Natural killer cell (primary cell): ENCODE results near the gene RARRES1. TPM values are rescaled to one million over a fixed set of nuclear protein-coding genes. Genes with fewer than 3 reads are reported as not detected.

Experiments
- ATAC-seq, 3 donors: fragments of 150-1000 bp in 2 of 3; fragments of 200-7000 bp in 1 of 3; cut with Tn5 transposase; 1 replicate in 1 of 3; 2 replicates in 2 of 3; pipeline ENCODE4 v1.10.0; 2021; ENCODE audit warnings: mild to moderate bottlenecking in 2 of 3, moderate library complexity in 2 of 3
- DNase-seq, 2 donors: peaks; one replicate each; pipeline versions ENCODE4 v3.0.0 to v3.0.0-alpha.2; 2013 to 2021; ENCODE audit warnings: mixed read lengths in 1 of 2
- H3K27ac ChIP-seq: one replicate; pipeline ENCODE4 v1.5.1; 2013; ENCODE audit warnings: mild to moderate bottlenecking, low read length
- H3K27me3 ChIP-seq: one replicate; pipeline ENCODE4 v1.6.1; 2013; ENCODE audit warnings: low read length; ENCODE audit not compliant: control insufficient read depth, insufficient read depth
- H3K36me3 ChIP-seq: one replicate; pipeline ENCODE4 v1.6.1; 2013; ENCODE audit warnings: low read length; ENCODE audit not compliant: control insufficient read depth, insufficient read depth
- H3K4me1 ChIP-seq: one replicate; pipeline ENCODE4 v1.6.1; 2013; ENCODE audit warnings: low read length; ENCODE audit not compliant: control insufficient read depth, insufficient read depth
- H3K4me3 ChIP-seq: one replicate; pipeline ENCODE4 v1.5.1; 2013; ENCODE audit warnings: low read length
- H3K9me3 ChIP-seq: one replicate; pipeline ENCODE4 v1.6.1; 2013; ENCODE audit warnings: low read length; ENCODE audit not compliant: control insufficient read depth, insufficient read depth
- H3K27ac Mint-ChIP-seq, 2 donors: one replicate each; pipeline ENCODE4 v1.8.0; 2022; ENCODE audit warnings: mild to moderate bottlenecking in 2 of 2, mixed read lengths in 2 of 2, moderate library complexity in 1 of 2
- H3K27me3 Mint-ChIP-seq, 2 donors: one replicate each; pipeline ENCODE4 v1.8.0; 2022; ENCODE audit warnings: low read depth in 2 of 2, mixed read lengths in 2 of 2
- H3K36me3 Mint-ChIP-seq: one replicate; pipeline ENCODE4 v1.8.0; 2022; ENCODE audit warnings: mixed read lengths
- H3K4me1 Mint-ChIP-seq, 2 donors: one replicate each; pipeline ENCODE4 v1.8.0; 2022; ENCODE audit warnings: mixed read lengths in 2 of 2
- H3K4me3 Mint-ChIP-seq: one replicate; pipeline ENCODE4 v1.8.0; 2022; ENCODE audit warnings: mild to moderate bottlenecking, moderate library complexity, mixed read lengths
- H3K9me3 Mint-ChIP-seq, 2 donors: one replicate each; pipeline ENCODE4 v1.8.0; 2022; ENCODE audit warnings: mixed read lengths in 2 of 2
- WGBS: methylation state at CpG from one replicate; pipeline ENCODE4 v1.1.7; 2013; ENCODE audit warnings: missing lambda C conversion rate; ENCODE audit not compliant: insufficient coverage; 5-methylcytosine and 5-hydroxymethylcytosine counted together
- intact Hi-C: fragments of 100-400 bp; cut with micrococcal nuclease; formaldehyde crosslinking; loops from one replicate; pipeline ENCODE4 v1.14.2; 2022
- total RNA-seq, 4 donors: library from RNA; stranded (reverse); fragments of 120-200 nt in 1 of 4; gene quantifications; one replicate each; pipeline versions ENCODE4 v1.2.3 to v1.2.4, GENCODE V29; 2013 to 2022
- TF ChIP-seq, protein P1 (sequence below): fragments of 200-600 bp; IDR thresholded peaks from one replicate; pipeline ENCODE4 v1.8.0; 2022; ENCODE audit warnings: antibody characterized with exemption

The RARRES1 gene
- total RNA-seq, 3 donors from 2014 or later (not counting 1 experiment from before 2014, with no cell fraction given), result not detected

DNA sequence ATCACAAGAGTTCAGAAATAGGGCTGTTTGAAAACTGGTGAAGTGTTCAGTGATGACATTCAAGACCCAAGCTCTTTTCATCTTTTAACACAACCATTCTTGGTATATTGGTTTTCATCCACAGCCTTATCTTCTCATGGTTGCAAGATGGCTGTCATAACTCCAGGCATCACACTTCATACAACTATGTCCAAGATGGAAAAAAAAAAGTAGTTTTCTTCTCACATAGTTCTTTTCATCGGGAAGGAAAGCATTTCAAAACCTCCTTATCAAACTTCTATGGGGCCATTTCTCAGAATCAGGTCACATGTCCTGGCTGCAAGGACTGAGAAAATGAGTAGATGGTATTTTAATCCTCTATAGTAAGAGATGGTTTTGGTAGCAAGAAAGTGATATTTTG is 48.5 kb upstream of the RARRES1 start:
- no peaks in the 10 kb centered on the region for H3K4me1 ChIP-seq
- no peak overlapping the region for H3K4me3 ChIP-seq
- Mint-ChIP-seq H3K36me3 (no peaks in the 10 kb centered on the region), H3K27ac (no peak overlapping the region), H3K4me3 (no peak overlapping the region), H3K27me3 (no peaks in the 10 kb centered on the region), H3K4me1 (no peaks in the 10 kb centered on the region), H3K9me3 (no peaks in the 10 kb centered on the region)
- no peaks in the 10 kb centered on the region for H3K27me3 ChIP-seq
- ATAC-seq (no peak), DNase-seq (no peak)
- intact Hi-C loops, result no loop called here
- no peaks in the 10 kb centered on the region for H3K9me3 ChIP-seq
- H3K36me3 ChIP-seq, result no peaks in the 10 kb centered on the region
- WGBS, result no CpG with 5 or more reads among the region's 1 CpG
- no peak overlapping the region for H3K27ac ChIP-seq
- TF ChIP-seq, protein P1, sequence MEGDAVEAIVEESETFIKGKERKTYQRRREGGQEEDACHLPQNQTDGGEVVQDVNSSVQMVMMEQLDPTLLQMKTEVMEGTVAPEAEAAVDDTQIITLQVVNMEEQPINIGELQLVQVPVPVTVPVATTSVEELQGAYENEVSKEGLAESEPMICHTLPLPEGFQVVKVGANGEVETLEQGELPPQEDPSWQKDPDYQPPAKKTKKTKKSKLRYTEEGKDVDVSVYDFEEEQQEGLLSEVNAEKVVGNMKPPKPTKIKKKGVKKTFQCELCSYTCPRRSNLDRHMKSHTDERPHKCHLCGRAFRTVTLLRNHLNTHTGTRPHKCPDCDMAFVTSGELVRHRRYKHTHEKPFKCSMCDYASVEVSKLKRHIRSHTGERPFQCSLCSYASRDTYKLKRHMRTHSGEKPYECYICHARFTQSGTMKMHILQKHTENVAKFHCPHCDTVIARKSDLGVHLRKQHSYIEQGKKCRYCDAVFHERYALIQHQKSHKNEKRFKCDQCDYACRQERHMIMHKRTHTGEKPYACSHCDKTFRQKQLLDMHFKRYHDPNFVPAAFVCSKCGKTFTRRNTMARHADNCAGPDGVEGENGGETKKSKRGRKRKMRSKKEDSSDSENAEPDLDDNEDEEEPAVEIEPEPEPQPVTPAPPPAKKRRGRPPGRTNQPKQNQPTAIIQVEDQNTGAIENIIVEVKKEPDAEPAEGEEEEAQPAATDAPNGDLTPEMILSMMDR, result no peak

DNA sequence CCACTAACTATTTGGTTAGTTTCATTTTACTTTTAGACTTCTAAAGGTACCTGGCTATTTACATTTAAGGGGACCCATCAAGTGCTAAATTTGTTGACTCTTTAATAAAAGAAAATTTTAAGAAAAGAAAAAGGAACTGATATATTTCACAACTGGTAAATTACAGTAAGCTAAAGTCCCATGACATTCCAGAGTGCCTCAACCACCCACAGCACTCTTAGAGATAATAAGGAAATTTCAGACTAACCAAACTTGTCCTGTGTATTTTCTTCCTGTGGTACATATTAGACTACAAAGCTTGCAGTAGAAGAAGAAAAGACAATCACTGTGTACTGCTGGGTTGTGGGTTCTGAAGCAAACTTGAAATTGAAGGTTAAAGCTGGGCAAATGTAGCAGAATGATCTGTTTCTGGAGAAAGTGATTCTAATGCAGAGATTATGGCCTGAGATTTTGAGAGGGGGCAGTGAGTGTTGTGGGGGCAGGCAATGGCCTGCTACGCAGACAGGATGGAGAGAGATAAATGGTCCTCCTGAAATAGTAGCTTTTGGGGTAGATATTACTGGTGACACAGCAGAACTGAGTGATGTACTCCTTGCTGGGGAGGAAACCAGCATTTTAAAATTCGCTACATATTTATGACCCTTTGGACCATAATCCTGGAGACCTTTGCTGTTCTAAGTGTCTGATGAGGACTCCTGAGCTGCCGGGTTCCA is 45.1 kb upstream of the RARRES1 start:
- 97% methylated on average over 3 of the region's 3 CpGs for WGBS

DNA sequence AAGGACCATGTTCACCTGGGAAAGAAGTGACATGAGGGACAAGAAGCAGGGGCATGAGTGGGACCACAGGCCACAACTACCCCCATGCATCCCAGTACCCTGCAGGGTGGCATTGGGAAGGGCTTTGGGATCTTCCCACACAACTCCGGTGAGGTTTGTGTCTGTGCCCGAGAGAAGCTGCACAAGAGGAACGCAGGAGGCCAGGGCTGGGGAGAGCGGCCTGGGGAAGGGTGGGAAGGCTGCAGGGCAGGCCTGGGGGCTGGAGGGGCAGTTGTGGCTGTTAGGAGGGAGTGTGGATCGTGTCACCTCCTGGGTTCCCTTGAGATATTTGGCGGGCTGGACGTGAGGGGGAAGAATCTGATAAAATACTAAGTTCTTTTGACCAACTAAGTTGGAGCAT is 44.3 kb upstream of the RARRES1 start:
- Histone ChIP-seq H3K36me3 (no peaks in the 10 kb centered on the region), H3K27me3 (no peaks in the 10 kb centered on the region), H3K27ac (no peak overlapping the region), H3K9me3 (no peaks in the 10 kb centered on the region), H3K4me3 (no peak overlapping the region), H3K4me1 (no peaks in the 10 kb centered on the region)
- Mint-ChIP-seq H3K27me3 (no peaks in the 10 kb centered on the region), H3K4me3 (no peak overlapping the region), H3K4me1 (no peaks in the 10 kb centered on the region), H3K9me3 (no peaks in the 10 kb centered on the region), H3K27ac (no peak overlapping the region), H3K36me3 (no peaks in the 10 kb centered on the region)
- WGBS, result 94% methylated on average over 7 of the region's 7 CpGs
- ATAC-seq, result no peak
- intact Hi-C loops, result no loop called here
- no peak for DNase-seq
- TF ChIP-seq, protein P1, result no peak

More for the DNA sequence above, 45.1 kb upstream of the RARRES1 start:
- Histone ChIP-seq H3K4me3 (no peak overlapping the region), H3K4me1 (no peaks in the 10 kb centered on the region), H3K36me3 (no peaks in the 10 kb centered on the region), H3K9me3 (no peaks in the 10 kb centered on the region), H3K27ac (no peak overlapping the region), H3K27me3 (no peaks in the 10 kb centered on the region)
- ATAC-seq (no peak), DNase-seq (no peak)
- Mint-ChIP-seq H3K4me1 (no peaks in the 10 kb centered on the region), H3K4me3 (no peak overlapping the region), H3K9me3 (no peaks in the 10 kb centered on the region), H3K36me3 (no peaks in the 10 kb centered on the region), H3K27me3 (no peaks in the 10 kb centered on the region), H3K27ac (no peak overlapping the region)
- TF ChIP-seq, protein P1, result no peak
- intact Hi-C loops, result no loop called here
